Measurements from ENCODE around the gene C6orf58. TPM values are rescaled to one million over a fixed set of nuclear protein-coding genes. Genes with fewer than 3 reads are reported as not detected.

C6orf58 gene
- total RNA-seq (under 1 TPM in 4 of 6 donors, not detected in 2; 0.15 to 0.34 (median 0.22) TPM), polyA plus RNA-seq (under 1 TPM; 0.23 to 0.45 TPM)

DNA sequence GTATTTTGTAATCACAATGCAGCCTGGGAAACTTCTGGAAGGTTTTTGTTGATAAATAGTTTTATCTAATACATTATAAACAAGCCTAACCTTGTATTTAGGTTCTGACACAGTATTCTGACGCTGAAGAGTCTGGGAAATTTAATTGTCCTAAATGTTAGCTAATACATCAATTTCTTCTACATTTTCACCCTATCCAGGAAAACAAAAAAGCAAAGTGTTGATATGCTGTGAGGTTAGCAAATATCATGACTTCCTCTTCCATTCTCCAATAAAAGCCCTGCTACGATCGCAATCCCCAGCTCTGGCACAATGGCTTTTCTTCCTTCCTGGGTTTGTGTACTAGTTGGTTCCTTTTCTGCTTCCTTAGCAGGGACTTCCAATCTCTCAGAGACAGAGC, at the start of gene C6orf58:
TSS of gene C6orf58 (plus strand) at position 301 of the 400 bp plus-strand sequence. CDS start at position 313, 12 bp downstream.
- H3K4me3 ChIP-seq = no peak within 1 kb of the TSS
- 52 to 55% methylated on average over 3 of the region's 3 CpGs for WGBS, 2 donors
- H3K4me1 ChIP-seq = no peaks in the 10 kb centered on the region
- H3K27me3 ChIP-seq = peaks cover 0 to 44% (median 6%) of the 10 kb centered on the region in 4 donors
- no peak for ATAC-seq
- DNase-seq = no peak
- H3K9me3 ChIP-seq = no peaks in the 10 kb centered on the region
- no peak for FAIRE-seq
- TF ChIP-seq, protein P1, sequence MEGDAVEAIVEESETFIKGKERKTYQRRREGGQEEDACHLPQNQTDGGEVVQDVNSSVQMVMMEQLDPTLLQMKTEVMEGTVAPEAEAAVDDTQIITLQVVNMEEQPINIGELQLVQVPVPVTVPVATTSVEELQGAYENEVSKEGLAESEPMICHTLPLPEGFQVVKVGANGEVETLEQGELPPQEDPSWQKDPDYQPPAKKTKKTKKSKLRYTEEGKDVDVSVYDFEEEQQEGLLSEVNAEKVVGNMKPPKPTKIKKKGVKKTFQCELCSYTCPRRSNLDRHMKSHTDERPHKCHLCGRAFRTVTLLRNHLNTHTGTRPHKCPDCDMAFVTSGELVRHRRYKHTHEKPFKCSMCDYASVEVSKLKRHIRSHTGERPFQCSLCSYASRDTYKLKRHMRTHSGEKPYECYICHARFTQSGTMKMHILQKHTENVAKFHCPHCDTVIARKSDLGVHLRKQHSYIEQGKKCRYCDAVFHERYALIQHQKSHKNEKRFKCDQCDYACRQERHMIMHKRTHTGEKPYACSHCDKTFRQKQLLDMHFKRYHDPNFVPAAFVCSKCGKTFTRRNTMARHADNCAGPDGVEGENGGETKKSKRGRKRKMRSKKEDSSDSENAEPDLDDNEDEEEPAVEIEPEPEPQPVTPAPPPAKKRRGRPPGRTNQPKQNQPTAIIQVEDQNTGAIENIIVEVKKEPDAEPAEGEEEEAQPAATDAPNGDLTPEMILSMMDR (IDR thresholded peaks at IDR 0.05) = no peak
- intact Hi-C loops (cut with DNase I) = no loop called here
- H3K27ac ChIP-seq = no peak within 1 kb of the TSS
- no peaks in the 10 kb centered on the region for H3K36me3 ChIP-seq

DNA sequence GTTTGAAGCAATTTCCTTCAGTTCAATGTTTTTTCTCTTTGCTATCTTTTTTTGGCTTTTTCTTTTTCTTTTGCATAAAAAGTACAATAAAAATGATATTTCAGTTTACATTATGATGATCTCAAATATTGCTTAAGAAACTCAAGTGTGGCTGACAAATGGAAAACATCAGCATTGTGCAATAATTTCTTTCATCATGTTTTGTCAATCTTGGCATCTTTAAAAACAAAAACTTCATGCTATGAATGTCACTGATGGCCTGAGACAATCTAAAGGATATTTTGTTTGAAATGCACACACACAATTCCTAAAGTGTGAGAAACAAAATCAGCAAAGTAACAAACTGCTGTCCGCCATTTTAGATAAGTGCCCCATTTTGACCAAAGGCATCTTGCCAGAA, 44.0 kb upstream of the C6orf58 start:
- DNase-seq = no peak
- Histone ChIP-seq H3K9me3 (no peaks in the 10 kb centered on the region), H3K4me1 (no peaks in the 10 kb centered on the region), H3K27ac (no peak overlapping the region), H3K36me3 (no peaks in the 10 kb centered on the region), H3K4me3 (no peak overlapping the region), H3K27me3 (peaks cover 0 to 16% (median 0%) of the 10 kb centered on the region in 4 donors)
- 93 to 100% methylated on average over 1 of the region's 1 CpG for WGBS, 2 donors
- intact Hi-C loops (cut with DNase I) = no loop called here
- TF ChIP-seq, protein P1 (IDR thresholded peaks at IDR 0.05) = no peak
- no peak for FAIRE-seq
- no peak for ATAC-seq

DNA sequence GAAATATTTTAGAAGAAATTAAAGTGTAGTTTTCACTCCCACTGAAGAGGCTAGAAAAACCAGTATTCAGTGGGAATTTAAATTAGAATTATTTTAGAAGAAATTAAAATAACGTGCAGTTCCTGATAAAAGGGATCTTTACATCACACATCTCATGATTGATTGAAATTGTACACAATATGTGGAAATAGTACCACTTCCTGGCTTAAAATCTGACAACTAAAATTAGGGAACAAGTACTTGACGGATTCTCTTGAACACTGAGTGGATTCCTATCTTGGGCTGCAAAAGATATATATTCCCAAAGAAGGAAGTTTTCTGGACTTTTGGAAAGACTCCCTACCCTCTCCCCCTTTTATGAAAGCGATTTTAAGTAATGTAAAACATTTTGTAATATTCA, 43.2 kb upstream of the C6orf58 start:
- Histone ChIP-seq H3K27ac (no peak overlapping the region), H3K4me3 (no peak overlapping the region), H3K9me3 (no peaks in the 10 kb centered on the region), H3K4me1 (no peaks in the 10 kb centered on the region), H3K36me3 (no peaks in the 10 kb centered on the region), H3K27me3 (peaks cover 0 to 16% (median 0%) of the 10 kb centered on the region in 4 donors)
- FAIRE-seq = no peak
- TF ChIP-seq, protein P1 (IDR thresholded peaks at IDR 0.05) = no peak
- no peak for DNase-seq
- 57 to 58% methylated on average over 3 of the region's 3 CpGs for WGBS, 2 donors
- intact Hi-C loops (cut with DNase I) = no loop called here
- ATAC-seq = no peak

DNA sequence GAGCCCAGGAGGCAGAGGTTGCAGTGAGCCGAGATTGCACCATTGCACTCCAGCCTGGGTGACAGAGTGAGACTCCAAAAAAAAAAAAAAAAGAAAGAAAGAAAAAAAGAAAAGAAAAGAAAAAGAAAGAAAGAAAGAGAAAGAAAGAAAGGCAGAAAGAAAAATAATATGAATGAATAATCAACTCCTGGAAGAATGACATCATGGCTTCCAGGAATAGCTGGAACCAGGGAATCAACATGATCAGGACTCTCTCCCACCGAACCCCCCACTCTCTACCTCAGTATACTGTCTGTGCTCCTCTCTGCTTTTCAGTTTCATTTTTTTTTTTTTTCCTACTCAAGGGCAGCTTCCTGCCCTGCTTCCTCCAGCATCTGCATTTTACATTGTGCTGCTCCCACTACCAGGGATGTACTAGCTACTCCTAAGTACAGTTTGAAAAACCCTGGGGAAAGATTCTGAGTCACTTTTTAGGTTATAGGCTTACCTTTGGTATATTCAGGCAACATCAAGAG, 38.2 kb upstream of the C6orf58 start:
- ATAC-seq = no peak
- intact Hi-C loops (cut with DNase I) = no loop called here

DNA sequence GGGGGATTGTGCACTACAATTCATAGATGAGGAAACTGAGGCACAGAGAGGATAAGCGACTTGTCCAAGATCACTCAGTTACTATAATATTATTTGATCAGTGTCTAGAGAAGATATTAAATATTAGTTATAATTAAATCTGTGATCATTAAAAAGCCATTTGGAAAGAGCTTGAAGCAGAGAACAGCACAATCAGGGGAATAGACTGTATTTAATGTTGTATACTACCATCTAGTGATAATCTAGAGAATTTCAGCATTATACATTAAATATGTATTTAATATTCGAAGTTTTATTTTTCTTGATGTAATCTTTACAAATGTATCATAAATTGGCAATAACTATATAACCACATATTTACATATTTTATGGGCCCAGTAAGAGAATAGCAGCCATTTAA, 37.7 kb upstream of the C6orf58 start:
- no peak for DNase-seq
- Histone ChIP-seq H3K27me3 (no peaks in the 10 kb centered on the region), H3K36me3 (no peaks in the 10 kb centered on the region), H3K4me1 (no peaks in the 10 kb centered on the region), H3K9me3 (no peaks in the 10 kb centered on the region), H3K4me3 (no peak overlapping the region), H3K27ac (no peak overlapping the region)
- intact Hi-C loops (cut with DNase I) = no loop called here
- peak; percentile 95 for FAIRE-seq
- 14 to 21% methylated on average over 2 of the region's 2 CpGs for WGBS, 2 donors
- TF ChIP-seq, protein P1 (IDR thresholded peaks at IDR 0.05) = peak in 1 of 4 donors; percentile 28
- peak in 3 of 4 donors; percentile 63 to 74 (median 70) for ATAC-seq

More for the DNA sequence above, 38.2 kb upstream of the C6orf58 start:
- H3K4me1 ChIP-seq = no peaks in the 10 kb centered on the region
- TF ChIP-seq, protein P1 (IDR thresholded peaks at IDR 0.05) = no peak
- H3K36me3 ChIP-seq = no peaks in the 10 kb centered on the region
- H3K27me3 ChIP-seq = no peaks in the 10 kb centered on the region
- no peaks in the 10 kb centered on the region for H3K9me3 ChIP-seq
- no peak overlapping the region for H3K4me3 ChIP-seq
- no peak overlapping the region for H3K27ac ChIP-seq
- no peak for DNase-seq
- WGBS, 2 donors = 41 to 44% methylated on average over 2 of the region's 2 CpGs
- no peak for FAIRE-seq
